ENCODE measurements around the gene FGD5.
"Not testable (repeated sequence)": the region's sequence is repeated elsewhere in the genome, so short reads cannot be mapped to it uniquely, and the experiment has no call there.

Gene FGD5

DNA sequence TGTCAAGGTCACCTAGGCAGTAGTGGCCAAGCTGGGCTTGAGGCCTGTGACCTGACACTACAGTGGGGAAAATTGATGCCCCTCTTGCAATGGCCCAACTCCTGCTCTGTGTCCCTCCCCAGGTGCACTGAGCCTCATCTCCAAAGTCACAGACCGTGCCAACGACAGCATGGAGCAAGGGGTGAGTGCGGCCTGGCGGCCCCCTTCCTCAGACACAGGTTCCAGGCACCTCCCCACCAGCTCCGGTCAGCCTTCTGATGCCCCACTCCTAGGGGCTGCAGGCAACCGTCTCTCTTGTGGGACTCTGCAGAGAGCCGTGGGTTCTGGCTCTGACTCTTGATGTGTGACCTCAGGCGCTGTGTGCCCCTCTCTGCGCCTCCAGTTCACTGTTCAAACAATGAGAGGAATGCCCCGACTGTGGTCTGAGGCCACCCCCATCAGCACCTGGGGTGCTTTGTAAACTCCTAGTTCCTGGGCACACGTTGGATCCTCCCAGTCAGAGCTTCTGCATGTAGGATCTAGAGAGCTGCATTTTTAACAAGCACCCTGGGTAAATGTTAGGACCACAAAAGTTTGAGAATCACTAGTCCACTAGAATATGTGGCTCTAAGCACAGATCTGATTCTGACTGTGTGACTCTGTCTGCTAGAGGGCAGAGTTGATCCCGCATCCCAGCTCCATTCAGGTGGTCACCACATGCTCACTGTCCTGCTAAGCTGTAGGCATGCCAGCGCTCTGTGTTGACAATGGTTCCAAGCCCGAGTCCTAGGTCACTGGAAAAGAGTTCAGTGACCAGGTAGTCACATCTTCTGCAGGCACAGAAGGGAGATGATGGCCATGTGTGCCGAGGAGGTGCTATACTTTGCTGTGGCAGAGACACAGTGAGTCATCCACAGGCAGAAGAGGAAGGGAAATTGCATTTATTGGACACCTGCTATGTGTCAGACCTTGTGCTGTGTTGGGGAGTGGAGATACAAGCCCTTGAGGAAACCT, 82.4 kb downstream of the FGD5 start:
- DNase-seq (ENCODE audit: low spot score), result no peak
- in situ Hi-C loops (cut with MboI; ENCODE audit: low sequenced_read_pairs, unreplicated experiment), result loop anchor here (25.0 kb wide), 1 partner anchor 239 kb away; the partner anchor contains the start of gene CCDC174
- TF ChIP-seq, protein P1, sequence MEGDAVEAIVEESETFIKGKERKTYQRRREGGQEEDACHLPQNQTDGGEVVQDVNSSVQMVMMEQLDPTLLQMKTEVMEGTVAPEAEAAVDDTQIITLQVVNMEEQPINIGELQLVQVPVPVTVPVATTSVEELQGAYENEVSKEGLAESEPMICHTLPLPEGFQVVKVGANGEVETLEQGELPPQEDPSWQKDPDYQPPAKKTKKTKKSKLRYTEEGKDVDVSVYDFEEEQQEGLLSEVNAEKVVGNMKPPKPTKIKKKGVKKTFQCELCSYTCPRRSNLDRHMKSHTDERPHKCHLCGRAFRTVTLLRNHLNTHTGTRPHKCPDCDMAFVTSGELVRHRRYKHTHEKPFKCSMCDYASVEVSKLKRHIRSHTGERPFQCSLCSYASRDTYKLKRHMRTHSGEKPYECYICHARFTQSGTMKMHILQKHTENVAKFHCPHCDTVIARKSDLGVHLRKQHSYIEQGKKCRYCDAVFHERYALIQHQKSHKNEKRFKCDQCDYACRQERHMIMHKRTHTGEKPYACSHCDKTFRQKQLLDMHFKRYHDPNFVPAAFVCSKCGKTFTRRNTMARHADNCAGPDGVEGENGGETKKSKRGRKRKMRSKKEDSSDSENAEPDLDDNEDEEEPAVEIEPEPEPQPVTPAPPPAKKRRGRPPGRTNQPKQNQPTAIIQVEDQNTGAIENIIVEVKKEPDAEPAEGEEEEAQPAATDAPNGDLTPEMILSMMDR (IDR thresholded peaks at IDR 0.05; ENCODE audit: borderline replicate concordance, control extremely low read depth, extremely low read depth, insufficient read depth, missing control alignments), result no peak

DNA sequence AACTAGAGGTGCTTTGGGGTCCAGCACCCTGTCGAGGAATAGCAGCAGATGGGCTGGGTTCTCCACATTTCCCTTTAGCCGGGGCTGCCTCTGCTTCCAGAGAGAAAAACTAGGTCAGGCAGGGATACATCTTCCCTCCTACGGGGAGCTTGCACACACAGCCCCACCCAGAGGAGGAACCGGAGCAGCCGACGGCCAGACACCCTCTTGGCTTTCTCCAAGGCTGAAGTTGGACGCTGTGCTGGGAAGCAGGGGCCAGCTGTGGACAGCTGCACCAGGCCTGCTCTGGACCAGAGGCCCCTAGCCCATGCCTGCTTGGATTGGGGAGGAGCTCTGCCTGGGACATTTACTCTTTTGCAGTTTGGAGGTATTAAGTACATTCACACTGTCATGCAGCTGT, 84.0 kb downstream of the FGD5 start:
- no peak for DNase-seq (ENCODE audit: low spot score)
- TF ChIP-seq, protein P1 (IDR thresholded peaks at IDR 0.05; ENCODE audit: borderline replicate concordance, control extremely low read depth, extremely low read depth, insufficient read depth, missing control alignments), result no peak
- in situ Hi-C loops (cut with MboI; ENCODE audit: low sequenced_read_pairs, unreplicated experiment), result loop anchor here (25.0 kb wide), 1 partner anchor 240 kb away; the partner anchor contains the start of gene CCDC174

DNA sequence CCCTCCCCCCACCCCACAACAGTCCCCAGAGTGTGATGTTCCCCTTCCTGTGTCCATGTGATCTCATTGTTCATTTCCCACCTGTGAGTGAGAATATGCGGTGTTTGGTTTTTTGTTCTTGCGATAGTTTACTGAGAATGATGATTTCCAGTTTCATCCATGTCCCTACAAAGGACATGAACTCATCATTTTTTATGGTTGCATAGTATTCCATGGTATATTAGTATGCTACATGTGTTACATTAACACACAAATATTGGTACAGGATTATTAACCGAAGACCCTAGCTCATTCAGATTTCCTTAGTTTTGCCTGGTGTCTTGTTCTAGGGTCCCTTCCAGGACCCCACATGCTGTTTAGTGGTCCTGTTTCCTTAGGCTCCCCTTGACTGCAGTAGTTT, 84.7 kb downstream of the FGD5 start:
- DNase-seq (ENCODE audit: low spot score), result not testable (repeated sequence)
- in situ Hi-C loops (cut with MboI; ENCODE audit: low sequenced_read_pairs, unreplicated experiment), result loop anchor here (25.0 kb wide), 1 partner anchor 241 kb away; the partner anchor contains the start of gene CCDC174

DNA sequence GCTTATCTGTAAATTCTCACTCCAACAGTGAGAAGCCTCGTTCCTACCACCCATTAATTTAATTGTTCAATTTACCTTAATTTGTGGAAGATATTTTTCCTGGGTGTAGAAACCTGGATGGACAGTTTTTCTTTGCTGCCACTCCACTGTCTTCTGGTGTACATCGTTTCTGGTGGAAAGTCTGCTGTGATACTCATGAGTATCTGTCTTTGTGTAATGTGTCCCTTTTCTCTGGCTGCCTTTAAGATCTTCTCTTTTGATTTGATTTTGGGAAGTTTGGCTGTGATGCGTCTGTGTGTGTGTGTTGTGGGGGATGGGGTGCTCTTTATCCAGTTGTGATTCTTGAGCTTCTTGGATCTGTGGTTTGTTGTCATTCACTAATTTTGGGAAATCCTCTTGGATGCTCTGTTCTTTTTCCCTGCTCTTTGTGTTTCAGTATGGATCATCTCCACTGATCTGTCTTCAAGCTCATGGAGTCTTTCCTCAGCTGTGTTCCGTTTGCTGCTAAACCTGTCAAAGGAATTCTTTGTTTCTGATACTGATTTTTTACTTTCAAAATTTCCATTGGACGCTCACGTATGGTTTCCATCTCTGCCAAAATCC, 86.4 kb downstream of the FGD5 start:
- TF ChIP-seq, protein P1 (IDR thresholded peaks at IDR 0.05; ENCODE audit: borderline replicate concordance, control extremely low read depth, extremely low read depth, insufficient read depth, missing control alignments), result no peak
- no peak for DNase-seq (ENCODE audit: low spot score)
- in situ Hi-C loops (cut with MboI; ENCODE audit: low sequenced_read_pairs, unreplicated experiment), result loop anchor here (25.0 kb wide), 1 partner anchor 243 kb away; the partner anchor contains the start of gene CCDC174

DNA sequence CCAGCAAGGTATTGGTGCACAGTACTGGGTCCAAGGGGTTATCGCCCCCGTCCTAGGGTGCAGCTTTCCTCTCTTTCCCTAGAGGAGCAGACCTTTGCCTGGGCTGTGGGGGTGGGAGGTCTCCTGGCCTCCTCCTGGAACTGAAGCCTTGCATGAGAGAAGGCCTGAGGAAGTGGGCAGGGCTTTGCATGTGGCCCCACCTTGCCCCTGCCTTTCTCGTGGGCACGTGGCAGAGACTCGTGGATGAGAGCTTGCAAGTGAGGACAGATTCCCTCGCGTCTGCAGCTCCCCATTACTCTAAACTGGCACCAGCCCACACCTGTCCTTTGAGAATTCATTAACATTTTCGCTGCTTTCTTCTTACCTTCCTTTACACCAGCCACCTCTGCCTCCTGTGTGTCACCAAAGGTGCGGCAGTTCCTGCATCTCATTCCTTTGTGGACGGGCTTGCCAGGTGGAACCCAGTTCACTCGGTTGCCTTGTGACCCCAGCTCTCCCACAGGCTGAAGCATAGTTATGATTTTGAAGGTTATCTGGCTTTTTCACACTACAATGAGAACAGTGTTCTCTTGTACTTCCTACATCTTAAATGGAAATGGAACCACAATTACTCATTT, 87.7 kb downstream of the FGD5 start:
- TF ChIP-seq, protein P1 (IDR thresholded peaks at IDR 0.05; ENCODE audit: borderline replicate concordance, control extremely low read depth, extremely low read depth, insufficient read depth, missing control alignments), result no peak
- in situ Hi-C loops (cut with MboI; ENCODE audit: low sequenced_read_pairs, unreplicated experiment), result loop anchor here (25.0 kb wide), 1 partner anchor 244 kb away; the partner anchor contains the start of gene CCDC174
- no peak for DNase-seq (ENCODE audit: low spot score)

DNA sequence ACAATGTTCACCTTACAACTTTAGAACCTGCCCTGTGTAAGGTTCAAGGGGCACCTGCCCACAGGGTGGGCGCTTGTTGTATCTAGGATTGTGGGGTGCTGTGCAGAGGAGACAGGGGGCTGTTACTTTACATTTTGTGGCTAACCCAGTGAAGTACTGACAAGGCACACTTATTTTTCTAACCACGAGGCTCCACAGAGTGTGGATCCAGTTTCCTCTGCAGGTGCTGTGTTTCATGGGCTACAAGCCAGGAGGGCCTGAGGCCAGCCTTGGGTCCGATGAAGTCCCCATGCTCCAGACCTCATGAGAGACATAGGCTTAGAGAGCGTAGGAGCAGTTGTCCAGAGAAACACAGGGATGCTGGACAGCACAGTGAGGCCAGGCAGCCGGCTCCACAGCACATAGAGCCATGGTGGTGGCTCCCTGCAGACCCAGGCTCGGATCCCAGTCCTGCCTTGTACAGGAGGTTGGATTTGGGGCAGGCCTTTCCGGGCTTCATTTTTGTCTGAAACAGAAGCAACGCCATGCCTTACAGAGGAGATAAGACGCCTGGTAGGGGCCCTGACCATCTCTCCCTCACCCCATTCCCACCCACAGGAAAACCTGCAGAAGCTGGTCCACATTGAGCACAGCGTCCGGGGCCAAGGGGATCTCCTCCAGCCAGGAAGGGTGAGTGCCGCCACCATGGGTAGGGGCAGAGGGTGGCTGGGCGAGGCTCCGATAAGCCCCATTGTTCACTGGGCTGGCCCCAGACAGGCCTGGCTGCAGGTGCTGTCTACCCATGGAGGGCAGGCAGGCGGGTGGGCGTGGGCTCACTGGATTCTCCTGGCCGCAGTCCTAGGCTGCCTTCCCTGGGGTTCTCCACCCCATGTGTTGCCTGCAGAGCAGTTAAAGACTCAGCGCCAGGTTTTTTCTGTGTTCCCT, 88.5 kb downstream of the FGD5 start:
- TF ChIP-seq, protein P1 (IDR thresholded peaks at IDR 0.05; ENCODE audit: borderline replicate concordance, control extremely low read depth, extremely low read depth, insufficient read depth, missing control alignments), result no peak
- no peak for DNase-seq (ENCODE audit: low spot score)
- in situ Hi-C loops (cut with MboI; ENCODE audit: low sequenced_read_pairs, unreplicated experiment), result loop anchor here (25.0 kb wide), 1 partner anchor 245 kb away; the partner anchor contains the start of gene CCDC174
